ENCODE data around the gene APOBEC2.
"Not testable (repeated sequence)": the region's sequence is repeated elsewhere in the genome, so short reads cannot be mapped to it uniquely, and the experiment has no call there.

APOBEC2 gene

DNA sequence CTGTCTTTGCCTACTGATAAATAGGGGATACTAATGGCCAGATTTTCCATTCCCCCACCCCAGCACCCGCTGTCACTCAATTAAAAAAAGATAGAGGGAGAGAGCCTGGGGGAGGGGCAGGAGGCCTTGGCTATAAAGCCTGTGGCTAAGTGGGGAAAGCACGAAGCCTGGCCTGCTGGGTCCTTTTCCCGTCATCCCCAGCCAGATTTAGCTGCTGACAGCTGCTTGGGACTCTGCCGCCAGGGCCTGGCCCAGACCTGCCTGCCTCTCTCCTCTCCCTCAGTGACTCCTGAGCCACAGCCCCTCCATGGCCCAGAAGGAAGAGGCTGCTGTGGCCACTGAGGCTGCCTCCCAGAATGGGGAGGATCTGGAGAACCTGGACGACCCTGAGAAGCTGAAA is at the start of gene APOBEC2:
TSS of gene APOBEC2 (plus strand) at position 162 of the 400 bp plus-strand sequence. CDS start at position 308, 146 bp downstream.
- Histone ChIP-seq H3K27ac (no peak within 1 kb of the TSS), H2AFZ (ENCODE audit: low read depth) (no peak within 1 kb of the TSS), H3K4me1 (ENCODE audit: low read depth, poor library complexity, severe bottlenecking) (peaks cover 5% of the 10 kb centered on the region), H3K4me2 (no peak within 1 kb of the TSS), H3K36me3 (ENCODE audit: insufficient read depth) (no peaks in the 10 kb centered on the region), H3K79me2 (ENCODE audit: insufficient read depth, low read depth) (no peaks in the 10 kb centered on the region), H3K27me3 (ENCODE audit: insufficient read depth, low read depth) (no peaks in the 10 kb centered on the region), H3K4me3 (IDR thresholded peaks at IDR 0.05; ENCODE audit: insufficient read depth, low read depth, low read length) (no peak within 1 kb of the TSS), H3K9ac (no peak within 1 kb of the TSS), H4K20me1 (ENCODE audit: insufficient read depth) (no peaks in the 10 kb centered on the region)
- TF ChIP-seq, protein P1, sequence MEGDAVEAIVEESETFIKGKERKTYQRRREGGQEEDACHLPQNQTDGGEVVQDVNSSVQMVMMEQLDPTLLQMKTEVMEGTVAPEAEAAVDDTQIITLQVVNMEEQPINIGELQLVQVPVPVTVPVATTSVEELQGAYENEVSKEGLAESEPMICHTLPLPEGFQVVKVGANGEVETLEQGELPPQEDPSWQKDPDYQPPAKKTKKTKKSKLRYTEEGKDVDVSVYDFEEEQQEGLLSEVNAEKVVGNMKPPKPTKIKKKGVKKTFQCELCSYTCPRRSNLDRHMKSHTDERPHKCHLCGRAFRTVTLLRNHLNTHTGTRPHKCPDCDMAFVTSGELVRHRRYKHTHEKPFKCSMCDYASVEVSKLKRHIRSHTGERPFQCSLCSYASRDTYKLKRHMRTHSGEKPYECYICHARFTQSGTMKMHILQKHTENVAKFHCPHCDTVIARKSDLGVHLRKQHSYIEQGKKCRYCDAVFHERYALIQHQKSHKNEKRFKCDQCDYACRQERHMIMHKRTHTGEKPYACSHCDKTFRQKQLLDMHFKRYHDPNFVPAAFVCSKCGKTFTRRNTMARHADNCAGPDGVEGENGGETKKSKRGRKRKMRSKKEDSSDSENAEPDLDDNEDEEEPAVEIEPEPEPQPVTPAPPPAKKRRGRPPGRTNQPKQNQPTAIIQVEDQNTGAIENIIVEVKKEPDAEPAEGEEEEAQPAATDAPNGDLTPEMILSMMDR (conservative IDR thresholded peaks at IDR 0.05; ENCODE audit: low read depth, low read length), result no peak

DNA sequence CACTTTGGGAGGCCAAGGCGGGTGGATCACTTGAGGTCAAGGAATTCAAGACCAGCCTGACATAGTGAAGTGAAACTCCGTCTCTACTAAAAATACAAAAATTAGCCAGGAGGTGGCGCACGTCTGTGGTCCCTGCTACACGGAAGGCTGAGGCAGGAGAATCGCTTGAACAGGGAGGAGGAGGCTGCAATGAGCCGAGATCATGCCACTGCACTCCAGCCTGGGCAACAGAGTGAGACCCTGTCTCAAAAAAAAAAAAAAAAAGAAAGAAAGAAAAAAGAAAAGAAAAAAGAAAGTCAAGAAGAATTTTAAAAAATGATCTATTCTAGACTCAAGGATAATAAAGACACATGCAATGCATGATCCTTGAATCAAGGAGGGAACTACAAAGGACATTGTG is 46.8 kb upstream of the APOBEC2 start:
- H3K4me2 ChIP-seq; H3K79me2 ChIP-seq (ENCODE audit: insufficient read depth, low read depth); H3K4me1 ChIP-seq (ENCODE audit: low read depth, poor library complexity, severe bottlenecking); H3K9ac ChIP-seq; H3K36me3 ChIP-seq (ENCODE audit: insufficient read depth); H3K27me3 ChIP-seq (ENCODE audit: insufficient read depth, low read depth); H3K27ac ChIP-seq; H3K4me3 ChIP-seq (IDR thresholded peaks at IDR 0.05; ENCODE audit: insufficient read depth, low read depth, low read length); H2AFZ ChIP-seq (ENCODE audit: low read depth); H4K20me1 ChIP-seq (ENCODE audit: insufficient read depth): not testable (repeated sequence)
- TF ChIP-seq, protein P1 (conservative IDR thresholded peaks at IDR 0.05; ENCODE audit: low read depth, low read length), result peak; percentile 53

DNA sequence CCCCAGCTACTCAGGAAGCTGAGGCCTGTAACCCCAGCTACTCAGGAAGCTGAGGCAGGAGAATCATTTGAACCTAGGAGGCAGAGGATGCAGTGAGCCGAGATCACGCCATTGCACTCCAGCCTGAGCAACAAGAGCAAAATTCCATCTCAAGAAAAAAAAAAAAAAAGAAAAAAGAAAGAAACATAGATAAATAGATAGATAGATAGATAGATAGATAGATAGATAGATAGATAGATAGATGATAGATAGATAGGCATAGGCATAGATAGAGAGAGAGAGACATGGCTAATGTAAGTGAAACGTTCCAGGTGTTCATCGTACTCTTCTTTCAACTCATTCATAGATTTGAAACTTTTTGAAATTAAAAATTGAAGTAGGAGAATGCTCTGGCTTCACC is 46.0 kb upstream of the APOBEC2 start:
- not testable (repeated sequence) for H3K79me2 ChIP-seq (ENCODE audit: insufficient read depth, low read depth); H3K4me1 ChIP-seq (ENCODE audit: low read depth, poor library complexity, severe bottlenecking); H3K27ac ChIP-seq; H3K9ac ChIP-seq; H3K4me2 ChIP-seq; H3K36me3 ChIP-seq (ENCODE audit: insufficient read depth); H4K20me1 ChIP-seq (ENCODE audit: insufficient read depth); H2AFZ ChIP-seq (ENCODE audit: low read depth); H3K4me3 ChIP-seq (IDR thresholded peaks at IDR 0.05; ENCODE audit: insufficient read depth, low read depth, low read length); H3K27me3 ChIP-seq (ENCODE audit: insufficient read depth, low read depth)

DNA sequence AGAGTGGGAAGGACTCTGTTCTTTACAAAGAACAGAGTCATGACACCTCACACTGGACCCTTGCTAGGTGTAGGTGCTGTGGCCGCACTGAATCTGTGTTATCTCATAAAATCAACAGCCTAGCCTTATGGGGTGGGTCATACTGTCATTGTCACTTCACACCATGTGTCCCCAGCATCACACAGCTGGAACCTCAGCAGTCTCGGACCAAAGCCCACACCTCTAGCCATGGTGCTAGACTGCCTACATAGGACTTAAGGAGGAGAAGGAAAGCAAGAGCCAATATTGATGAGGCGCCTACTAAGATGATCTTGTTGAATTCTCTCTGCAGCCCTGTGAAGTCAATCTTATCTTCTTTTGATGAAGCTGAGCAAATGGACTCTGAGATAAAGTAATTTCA is 45.0 kb upstream of the APOBEC2 start:
- Histone ChIP-seq H3K27ac (no peak overlapping the region), H3K4me2 (no peak overlapping the region), H3K4me3 (IDR thresholded peaks at IDR 0.05; ENCODE audit: insufficient read depth, low read depth, low read length) (no peak overlapping the region), H3K27me3 (ENCODE audit: insufficient read depth, low read depth) (no peaks in the 10 kb centered on the region), H3K36me3 (ENCODE audit: insufficient read depth) (no peaks in the 10 kb centered on the region), H3K4me1 (ENCODE audit: low read depth, poor library complexity, severe bottlenecking) (no peaks in the 10 kb centered on the region), H3K9ac (no peak overlapping the region), H3K79me2 (ENCODE audit: insufficient read depth, low read depth) (no peaks in the 10 kb centered on the region), H4K20me1 (ENCODE audit: insufficient read depth) (no peaks in the 10 kb centered on the region), H2AFZ (ENCODE audit: low read depth) (no peak overlapping the region)
- TF ChIP-seq, protein P1 (conservative IDR thresholded peaks at IDR 0.05; ENCODE audit: low read depth, low read length), result no peak

DNA sequence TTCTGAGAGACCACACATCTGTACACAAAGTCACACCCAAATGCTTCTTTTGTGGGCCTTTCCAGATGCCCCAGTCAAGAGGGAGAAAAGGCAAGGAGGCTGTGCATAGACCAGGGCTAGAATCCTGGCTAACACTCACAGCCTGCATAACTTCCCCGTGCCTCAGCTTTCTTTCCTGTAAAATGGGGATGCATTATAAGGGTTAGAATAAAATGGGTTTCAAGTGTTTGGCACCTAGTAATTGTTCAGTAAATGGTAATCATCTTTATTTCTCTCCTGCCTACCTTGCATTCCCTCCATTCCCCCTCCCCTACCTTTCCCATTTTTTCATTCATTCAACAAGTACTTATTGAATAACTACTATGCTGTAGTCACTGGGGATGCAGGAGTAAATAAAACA is 43.3 kb upstream of the APOBEC2 start:
- H3K4me3 ChIP-seq (IDR thresholded peaks at IDR 0.05; ENCODE audit: insufficient read depth, low read depth, low read length), result no peak overlapping the region
- H3K4me1 ChIP-seq (ENCODE audit: low read depth, poor library complexity, severe bottlenecking), result no peaks in the 10 kb centered on the region
- H3K36me3 ChIP-seq (ENCODE audit: insufficient read depth), result no peaks in the 10 kb centered on the region
- H3K27ac ChIP-seq, result no peak overlapping the region
- H3K4me2 ChIP-seq, result no peak overlapping the region
- no peaks in the 10 kb centered on the region for H3K27me3 ChIP-seq (ENCODE audit: insufficient read depth, low read depth)
- no peak overlapping the region for H3K9ac ChIP-seq
- TF ChIP-seq, protein P1 (conservative IDR thresholded peaks at IDR 0.05; ENCODE audit: low read depth, low read length), result no peak
- H3K79me2 ChIP-seq (ENCODE audit: insufficient read depth, low read depth), result no peaks in the 10 kb centered on the region
- no peak overlapping the region for H2AFZ ChIP-seq (ENCODE audit: low read depth)
- no peaks in the 10 kb centered on the region for H4K20me1 ChIP-seq (ENCODE audit: insufficient read depth)
